Ishikawa (cell line): ENCODE results near the gene SMG7.

Experiments used
- CEBPB ChIP-seq: IDR thresholded peaks from 2 replicates; pipeline ENCODE4 v1.6.1; 2012
- EP300 ChIP-seq: IDR thresholded peaks from 2 replicates; pipeline ENCODE4 v1.6.1; 2012; ENCODE audit warnings: borderline replicate concordance
- RAD21 ChIP-seq: IDR thresholded peaks from 2 replicates; pipeline ENCODE4 v1.6.1; 2012; ENCODE audit warnings: low read depth
- YY1 ChIP-seq: IDR thresholded peaks from 2 replicates; pipeline ENCODE4 v1.6.1; 2012; ENCODE audit warnings: low read depth

GRCh38 chr1:183583466-183583865 lies 111.2 kb downstream of the SMG7 start:
- no peak for TF ChIP-seq CEBPB
- TF ChIP-seq EP300 = no peak
- no peak for TF ChIP-seq RAD21
- no peak for TF ChIP-seq YY1
